ENCODE data around the gene SLC10A7. TPM values are rescaled to one million over a fixed set of nuclear protein-coding genes. Genes with fewer than 3 reads are reported as not detected.

SLC10A7 gene
- total and polyA plus RNA-seq, 8 donors = 1.8 to 36.0 (median 10.4) TPM

GRCh38 chr4:146349306-146349705, 172.4 kb downstream of the SLC10A7 start:
- no peaks in the 10 kb centered on the region for H3K27me3 ChIP-seq
- intact Hi-C loops (cut with DNase I; ENCODE audit: low total_unique reads) = loop anchor here (10.0 kb wide), 1 partner anchor 565 kb away; no protein-coding TSS in a partner anchor
- no peaks in the 10 kb centered on the region for H3K36me3 ChIP-seq
- no peaks in the 10 kb centered on the region for H3K4me1 ChIP-seq
- H3K9me3 ChIP-seq = no peaks in the 10 kb centered on the region
- H3K27ac ChIP-seq = no peak overlapping the region
- TF ChIP-seq EP300 (IDR thresholded peaks at IDR 0.05) (no peak), POLR2A (IDR thresholded peaks at IDR 0.05) (no peak), CTCF (IDR thresholded peaks at IDR 0.05) (no peak), POLR2AphosphoS5 (IDR thresholded peaks at IDR 0.05) (no peak)
- H3K4me3 ChIP-seq = no peak overlapping the region
- no peak for DNase-seq

GRCh38 chr4:146347822-146348221, 173.9 kb downstream of the SLC10A7 start:
- no peak for TF ChIP-seq POLR2AphosphoS5 (IDR thresholded peaks at IDR 0.05)
- no peak for TF ChIP-seq POLR2A (IDR thresholded peaks at IDR 0.05)
- TF ChIP-seq CTCF (IDR thresholded peaks at IDR 0.05) = no peak
- no peak for TF ChIP-seq EP300 (IDR thresholded peaks at IDR 0.05)
- no peaks in the 10 kb centered on the region for H3K9me3 ChIP-seq
- no peaks in the 10 kb centered on the region for H3K27me3 ChIP-seq
- DNase-seq = no peak
- H3K4me3 ChIP-seq = no peak overlapping the region
- WGBS, 5 donors = 43 to 62% (median 50%) methylated on average over 2 of the region's 2 CpGs
- intact Hi-C loops (cut with DNase I; ENCODE audit: low total_unique reads) = loop anchor here (10.0 kb wide), 1 partner anchor 567 kb away; no protein-coding TSS in a partner anchor
- no peaks in the 10 kb centered on the region for H3K36me3 ChIP-seq
- H3K4me1 ChIP-seq = no peaks in the 10 kb centered on the region
- H3K27ac ChIP-seq = no peak overlapping the region

- WGBS, 5 donors = 38 to 87% (median 83%) methylated on average over 1 of the region's 1 CpG
- H3K4me3 ChIP-seq = no peak overlapping the region
Measured at GRCh38 chr4:146346276-146346675, 175.5 kb downstream of the SLC10A7 start.

GRCh38 chr4:146343776-146344175, 178.0 kb downstream of the SLC10A7 start:
- Histone ChIP-seq H3K9me3 (no peaks in the 10 kb centered on the region), H3K4me3 (no peak overlapping the region), H3K4me1 (no peaks in the 10 kb centered on the region), H3K27me3 (no peaks in the 10 kb centered on the region), H3K36me3 (no peaks in the 10 kb centered on the region), H3K27ac (no peak overlapping the region)
- no peak for TF ChIP-seq EP300 (IDR thresholded peaks at IDR 0.05)
- TF ChIP-seq POLR2A (IDR thresholded peaks at IDR 0.05) = no peak
- TF ChIP-seq CTCF (IDR thresholded peaks at IDR 0.05) = no peak
- TF ChIP-seq POLR2AphosphoS5 (IDR thresholded peaks at IDR 0.05) = no peak
- intact Hi-C loops (cut with DNase I; ENCODE audit: low total_unique reads) = loop anchor here (10.0 kb wide), 1 partner anchor 571 kb away; no protein-coding TSS in a partner anchor
- WGBS, 5 donors = 57 to 71% (median 64%) methylated on average over 3 of the region's 3 CpGs
- DNase-seq = no peak

More at GRCh38 chr4:146346276-146346675, 175.5 kb downstream of the SLC10A7 start:
- Histone ChIP-seq H3K27me3 (no peaks in the 10 kb centered on the region), H3K27ac (no peak overlapping the region), H3K9me3 (no peaks in the 10 kb centered on the region), H3K4me1 (no peaks in the 10 kb centered on the region), H3K36me3 (no peaks in the 10 kb centered on the region)
- intact Hi-C loops (cut with DNase I; ENCODE audit: low total_unique reads) = loop anchor here (10.0 kb wide), 1 partner anchor 569 kb away; no protein-coding TSS in a partner anchor
- no peak for TF ChIP-seq EP300 (IDR thresholded peaks at IDR 0.05)
- no peak for TF ChIP-seq POLR2A (IDR thresholded peaks at IDR 0.05)
- no peak for TF ChIP-seq CTCF (IDR thresholded peaks at IDR 0.05)
- no peak for TF ChIP-seq POLR2AphosphoS5 (IDR thresholded peaks at IDR 0.05)
- no peak for DNase-seq
